AG09319 (cell line): Measurements from ENCODE around the gene ENPP4.
"Not testable (repeated sequence)": the region's sequence is repeated elsewhere in the genome, so short reads cannot be mapped to it uniquely, and the experiment has no call there.

ENCODE experiments used
- DNase-seq: peaks from one replicate; pipeline ENCODE4 v3.0.0-alpha.2; 2010; ENCODE audit warnings: low read depth; ENCODE audit errors: extremely low read depth
- CTCF ChIP-seq: IDR thresholded peaks from 2 replicates; pipeline ENCODE4 v1.5.1; 2011; ENCODE audit warnings: low read depth, mild to moderate bottlenecking, inconsistent platforms, low read length, moderate library complexity

Gene ENPP4

DNA sequence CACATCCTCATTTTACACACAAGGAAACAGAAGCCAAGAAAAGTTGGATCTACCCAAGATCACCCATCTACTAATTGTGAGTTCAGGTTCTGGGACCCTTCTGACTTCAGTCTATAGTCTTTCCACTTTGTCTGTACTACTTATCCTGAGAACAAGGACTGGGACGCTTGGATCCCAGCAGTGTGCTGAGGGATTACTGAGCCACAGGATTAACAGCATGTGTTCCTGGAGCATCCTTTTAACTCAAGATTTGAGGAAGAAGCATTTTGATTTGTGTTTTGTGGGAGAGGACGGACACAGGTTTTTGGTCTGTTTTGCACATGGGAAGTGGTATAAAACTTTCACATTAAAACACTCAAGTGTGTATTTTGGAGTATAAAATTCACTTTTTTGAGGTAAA, 4.4 kb downstream of the ENPP4 start:
- no peak for TF ChIP-seq CTCF
- no peak for DNase-seq

GRCh38 chr6:46135176-46135575, 5.4 kb downstream of the ENPP4 start:
- no peak for DNase-seq
- no peak for TF ChIP-seq CTCF

DNA sequence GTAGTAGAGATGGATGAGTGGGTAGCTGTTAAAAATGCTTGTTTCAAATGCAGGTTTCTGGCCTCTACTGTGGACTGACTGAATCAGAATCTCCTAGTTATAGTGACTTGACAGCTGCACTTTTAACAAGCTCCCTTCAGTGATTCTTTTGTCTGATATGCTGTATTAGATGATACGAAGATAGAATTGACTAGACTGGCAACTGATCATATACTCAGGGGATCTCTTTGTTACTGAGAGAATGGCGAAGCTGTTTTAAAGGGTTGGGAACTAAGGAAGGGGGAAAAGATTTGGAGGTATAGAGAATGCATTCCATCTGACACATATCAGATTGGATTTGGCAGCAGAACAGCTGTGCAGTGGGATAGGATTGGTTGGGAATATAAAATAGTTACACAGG, 7.0 kb downstream of the ENPP4 start:
- no peak for TF ChIP-seq CTCF
- no peak for DNase-seq

GRCh38 chr6:46137387-46137786, 7.6 kb downstream of the ENPP4 start:
- no peak for TF ChIP-seq CTCF
- no peak for DNase-seq

GRCh38 chr6:46138281-46138680, 8.5 kb downstream of the ENPP4 start:
- no peak for DNase-seq

GRCh38 chr6:46144270-46144669, 14.5 kb downstream of the ENPP4 start:
- TF ChIP-seq CTCF, result no peak
- DNase-seq, result no peak

More at GRCh38 chr6:46138281-46138680, 8.5 kb downstream of the ENPP4 start:
- TF ChIP-seq CTCF, result no peak

- not testable (repeated sequence) for DNase-seq
Measured at GRCh38 chr6:46149066-46149465, 19.3 kb downstream of the ENPP4 start.

DNA sequence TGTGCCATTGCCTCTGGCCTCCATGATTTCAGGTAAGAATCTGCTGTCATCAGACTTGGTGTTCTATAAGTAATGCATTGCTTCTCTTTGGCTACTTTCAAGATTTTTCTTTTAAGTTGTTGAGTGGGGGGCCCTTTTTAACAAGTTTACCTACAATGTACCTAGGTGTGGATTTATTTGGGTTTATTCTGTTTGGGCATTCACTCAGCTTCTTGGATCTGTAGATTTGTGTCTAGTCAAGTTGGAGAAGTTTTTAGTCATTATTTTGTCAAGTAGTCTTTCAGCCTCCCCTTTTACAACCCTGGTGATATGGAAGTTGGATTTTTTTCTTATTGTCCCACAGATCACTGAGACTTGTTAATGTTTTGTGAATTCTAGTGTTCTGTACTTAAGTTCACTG, 26.9 kb downstream of the ENPP4 start:
- no peak for TF ChIP-seq CTCF
- no peak for DNase-seq
